ENCODE results near the gene CUL1. TPM values are rescaled to one million over a fixed set of nuclear protein-coding genes. Genes with fewer than 3 reads are reported as not detected.

CUL1 gene
- total RNA-seq, 1 experiment from 2014 or later: 72.3 TPM

DNA sequence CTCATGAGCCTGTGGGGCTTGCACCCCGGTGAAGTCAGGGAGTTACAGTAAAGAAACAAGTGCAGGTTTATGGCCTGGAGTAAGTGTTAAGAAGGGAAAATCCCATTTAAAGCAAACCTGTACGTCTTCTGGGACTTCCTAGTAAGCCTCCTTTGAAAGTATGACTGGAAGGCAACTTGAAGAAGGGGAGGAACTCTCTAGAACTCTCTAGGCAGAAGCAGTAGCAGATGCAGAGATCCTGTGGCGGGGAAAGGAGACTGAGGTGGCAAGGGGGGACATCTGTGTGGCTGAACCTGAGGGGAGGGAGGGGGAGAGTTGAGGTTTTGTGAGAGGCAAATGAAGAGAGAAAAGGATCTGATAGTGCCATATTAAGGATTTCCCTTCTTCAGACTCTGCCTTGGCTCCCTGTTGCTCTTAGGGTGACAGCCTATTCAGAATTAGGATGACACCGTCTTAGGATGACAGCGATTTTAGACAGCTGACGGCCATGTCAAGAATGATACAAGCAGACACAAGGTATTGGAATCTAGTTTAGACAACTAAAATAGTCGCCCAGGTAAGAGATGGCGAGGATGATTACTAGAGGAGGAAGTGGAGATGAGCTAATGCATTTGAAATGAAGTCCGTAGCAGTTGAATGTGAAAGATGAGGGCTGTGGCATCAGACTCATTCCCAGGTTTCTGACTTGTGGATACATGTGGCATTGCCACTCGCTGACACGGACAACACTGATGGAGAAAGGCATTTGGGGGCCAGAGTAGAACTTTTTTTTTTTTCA is 29.0 kb downstream of the CUL1 start:
- Histone ChIP-seq H4K91ac (ENCODE audit: insufficient read length, low read depth, low read length) (no peak overlapping the region), H3K4me2 (ENCODE audit: insufficient read depth, insufficient read length, low read length) (no peak overlapping the region), H4K5ac (ENCODE audit: insufficient read length, low read depth, low read length) (no peak overlapping the region), H2AFZ (ENCODE audit: low read length) (no peak overlapping the region), H3K79me2 (ENCODE audit: insufficient read depth, low read length) (peaks cover 41% of the 10 kb centered on the region; the same call in 1 of the 2 replicates), H3K56ac (ENCODE audit: insufficient read length, low read depth, low read length) (no peak overlapping the region), H3K23ac (ENCODE audit: insufficient read length, low read depth, low read length) (no peak overlapping the region), H2BK15ac (ENCODE audit: low read depth, low read length) (no peak overlapping the region), H4K8ac (replicated peaks; ENCODE audit: insufficient read length, low read depth, low read length) (no peak overlapping the region), H3K27me3 (ENCODE audit: insufficient read depth, low read length) (no peaks in the 10 kb centered on the region), H3K14ac (ENCODE audit: insufficient read depth, low read length) (no peak overlapping the region), H3K9me3 (ENCODE audit: control insufficient read depth, low read depth, low read length) (no peaks in the 10 kb centered on the region), H2BK5ac (ENCODE audit: insufficient read length, low read length) (no peak overlapping the region), H4K20me1 (ENCODE audit: control insufficient read depth, insufficient read depth, insufficient read length) (no peaks in the 10 kb centered on the region), H3K18ac (ENCODE audit: insufficient read length, low read depth, low read length) (no peak overlapping the region), H2BK120ac (ENCODE audit: low read depth, low read length, poor library complexity, severe bottlenecking) (no peak overlapping the region), H3K27ac (ENCODE audit: insufficient read length, low read depth, low read length) (no peak overlapping the region), H2AK5ac (ENCODE audit: insufficient read length, low read length) (no peak overlapping the region), H3K4ac (ENCODE audit: low read depth, low read length) (no peak overlapping the region), H2BK20ac (ENCODE audit: low read depth, low read length, poor library complexity, severe bottlenecking) (no peak overlapping the region), H3T11ph (ENCODE audit: low read length) (no peak overlapping the region), H3K79me1 (ENCODE audit: insufficient read depth, low read depth, low read length, poor library complexity, severe bottlenecking) (peaks cover 10% of the 10 kb centered on the region), H3K4me1 (ENCODE audit: insufficient read depth, low read length) (no peaks in the 10 kb centered on the region), H3K9ac (ENCODE audit: extremely low read depth, insufficient read length, low read length) (no peak overlapping the region), H2BK12ac (ENCODE audit: insufficient read length, low read depth, low read length) (no peak overlapping the region), H3K23me2 (ENCODE audit: insufficient read length, low read depth, low read length, poor library complexity, severe bottlenecking) (no peaks in the 10 kb centered on the region)
- Mint-ChIP-seq H3K27me3 (ENCODE audit: low read depth) (no peaks in the 10 kb centered on the region), H3K36me3 (ENCODE audit: insufficient read depth in 1 of 3, low read depth in 3 of 3) (peaks cover 13 to 27% (median 21%) of the 10 kb centered on the region in 3 experiments), H3K9me3 (no peaks in the 10 kb centered on the region), H3K4me1 (peaks cover 11 to 19% of the 10 kb centered on the region in 2 experiments), H3K27ac (peak overlapping the region in 1 of 3 experiments; percentile 42; a peak in 3 of 7 replicates), H3K4me3 (no peak overlapping the region)
- TF ChIP-seq, protein P1, sequence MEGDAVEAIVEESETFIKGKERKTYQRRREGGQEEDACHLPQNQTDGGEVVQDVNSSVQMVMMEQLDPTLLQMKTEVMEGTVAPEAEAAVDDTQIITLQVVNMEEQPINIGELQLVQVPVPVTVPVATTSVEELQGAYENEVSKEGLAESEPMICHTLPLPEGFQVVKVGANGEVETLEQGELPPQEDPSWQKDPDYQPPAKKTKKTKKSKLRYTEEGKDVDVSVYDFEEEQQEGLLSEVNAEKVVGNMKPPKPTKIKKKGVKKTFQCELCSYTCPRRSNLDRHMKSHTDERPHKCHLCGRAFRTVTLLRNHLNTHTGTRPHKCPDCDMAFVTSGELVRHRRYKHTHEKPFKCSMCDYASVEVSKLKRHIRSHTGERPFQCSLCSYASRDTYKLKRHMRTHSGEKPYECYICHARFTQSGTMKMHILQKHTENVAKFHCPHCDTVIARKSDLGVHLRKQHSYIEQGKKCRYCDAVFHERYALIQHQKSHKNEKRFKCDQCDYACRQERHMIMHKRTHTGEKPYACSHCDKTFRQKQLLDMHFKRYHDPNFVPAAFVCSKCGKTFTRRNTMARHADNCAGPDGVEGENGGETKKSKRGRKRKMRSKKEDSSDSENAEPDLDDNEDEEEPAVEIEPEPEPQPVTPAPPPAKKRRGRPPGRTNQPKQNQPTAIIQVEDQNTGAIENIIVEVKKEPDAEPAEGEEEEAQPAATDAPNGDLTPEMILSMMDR (conservative IDR thresholded peaks at IDR 0.05): 0 out of 3 replicates have a peak, but pooled peaks have one; percentile 9
- no peak for DNase-seq
- no CpG with 5 or more reads among the region's 11 CpGs for WGBS (ENCODE audit: extremely low coverage, insufficient read length, low lambda C conversion rate)
